GM18520 (cell line): ENCODE data around the gene GLYAT.
"Not testable (repeated sequence)": the region's sequence is repeated elsewhere in the genome, so short reads cannot be mapped to it uniquely, and the experiment has no call there.

Source experiments
- ATAC-seq: cut with Tn5 transposase; IDR thresholded peaks from one replicate; pipeline ENCODE4 v1.9.1; 2021; ENCODE audit not compliant: unreplicated experiment

The GLYAT gene

GRCh38 chr11:58744988-58745704 lies 13.4 kb upstream of the GLYAT start:
- no peak for ATAC-seq

- no peak for ATAC-seq
Measured at GRCh38 chr11:58742981-58743880, 11.5 kb upstream of the GLYAT start.

DNA sequence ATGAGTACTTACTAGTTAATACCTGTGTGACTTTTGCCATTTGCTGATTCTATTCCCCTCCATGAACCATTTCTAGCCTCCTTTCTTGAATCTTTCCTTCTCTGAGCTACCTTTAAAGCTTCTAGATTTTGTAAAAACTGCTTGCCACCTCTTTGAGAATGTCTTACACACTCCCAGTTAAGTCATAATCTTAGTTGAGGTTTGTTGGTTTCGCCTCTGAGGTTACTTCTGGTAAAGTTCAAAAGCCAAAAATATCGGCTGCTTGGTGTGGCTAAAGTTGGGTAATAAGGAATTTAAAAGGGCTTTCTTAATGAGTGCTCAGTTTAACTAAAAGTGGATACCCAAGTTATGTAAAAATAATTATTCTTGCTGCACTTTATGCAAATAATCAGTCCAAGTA lies 10.4 kb upstream of the GLYAT start:
- ATAC-seq = peak; percentile 64

DNA sequence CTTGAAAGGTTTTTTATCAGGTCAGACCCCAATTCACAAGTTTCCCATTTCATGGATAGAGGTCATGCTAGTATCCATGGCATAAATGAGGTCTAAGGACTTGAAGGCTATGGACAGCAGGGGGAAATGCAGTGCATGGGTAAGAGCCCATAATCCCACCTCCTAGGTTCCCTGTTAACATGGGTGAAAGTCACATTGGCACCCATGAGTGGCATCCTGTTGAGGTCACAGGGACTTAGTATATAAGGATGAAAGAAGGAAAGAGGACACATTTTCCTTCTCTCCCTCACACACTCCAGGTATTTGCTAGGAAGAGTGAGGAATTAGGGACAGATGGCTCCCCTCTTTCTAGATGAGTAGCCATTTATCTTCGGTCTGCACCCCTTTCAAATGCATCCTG lies 9.4 kb upstream of the GLYAT start:
- no peak for ATAC-seq

- ATAC-seq = no peak
Measured at GRCh38 chr11:58740447-58740846, 8.7 kb upstream of the GLYAT start.

- no peak for ATAC-seq
Measured at GRCh38 chr11:58739725-58740430, 8.1 kb upstream of the GLYAT start.

DNA sequence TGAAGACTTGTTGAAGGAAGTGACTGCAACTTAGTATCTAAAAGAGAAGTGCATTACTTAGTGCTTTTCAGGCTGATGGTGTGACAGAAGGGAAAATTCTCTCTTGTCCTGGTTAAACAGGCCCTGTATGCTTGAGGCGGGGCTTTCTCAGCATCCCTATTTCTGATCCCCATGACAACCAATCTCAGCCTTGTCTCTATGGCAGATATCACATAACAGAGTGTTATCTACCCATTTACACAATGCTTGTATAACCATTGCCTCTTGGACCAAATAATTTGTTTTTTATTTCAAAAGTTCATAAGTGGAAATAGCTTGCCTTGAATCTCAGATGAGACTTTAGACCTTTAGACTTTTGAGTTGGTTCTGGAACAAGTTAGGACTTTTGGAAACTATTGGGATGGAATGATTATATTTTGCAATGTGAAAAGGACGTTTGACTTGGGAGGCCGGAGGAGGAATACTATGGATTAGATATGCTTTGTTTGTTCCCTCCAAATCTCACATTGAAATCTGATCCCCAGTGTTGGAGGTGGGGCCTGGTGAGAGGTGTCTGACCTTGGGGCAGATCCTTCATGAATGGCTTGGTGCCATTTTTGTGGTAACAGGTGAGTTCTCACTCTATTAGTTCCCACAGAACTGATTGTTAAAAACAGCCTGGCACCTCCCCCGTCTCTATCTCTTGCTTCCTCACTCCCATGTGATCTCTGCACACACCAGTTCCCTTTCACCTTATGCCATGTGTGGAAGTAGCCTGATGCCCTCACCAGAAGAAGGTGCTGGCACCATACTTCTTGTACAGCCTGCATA lies 3.1 kb upstream of the GLYAT start:
- no peak for ATAC-seq

DNA sequence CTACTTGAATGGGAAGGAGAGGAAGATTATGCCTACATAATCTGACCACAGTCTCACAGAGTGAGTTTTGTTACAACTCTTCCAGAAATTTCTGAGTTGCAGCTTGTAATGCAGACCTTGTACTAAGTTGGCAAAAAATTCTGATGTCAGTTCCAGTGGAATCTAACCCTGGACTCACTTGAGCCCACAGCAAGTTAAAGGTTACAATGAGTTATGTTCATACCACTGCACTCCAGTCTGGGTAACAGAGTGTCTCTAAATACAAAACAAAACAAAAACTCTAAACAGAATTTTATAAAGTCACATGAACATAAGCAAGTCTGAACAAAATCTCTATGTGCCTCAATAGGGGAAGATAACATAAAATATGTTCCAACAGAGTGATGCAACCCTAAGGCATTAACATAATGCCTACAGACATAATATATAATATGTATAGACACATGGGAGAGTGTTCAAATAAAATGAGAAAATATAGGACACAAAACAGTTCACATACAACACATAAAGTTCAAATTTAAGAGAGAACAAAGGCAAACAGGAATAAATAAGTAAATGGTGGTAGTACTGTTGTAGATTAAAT lies 1.1 kb downstream of the GLYAT start:
- ATAC-seq = no peak

- no peak for ATAC-seq
Measured at GRCh38 chr11:58727415-58727797, 4.3 kb downstream of the GLYAT start.

DNA sequence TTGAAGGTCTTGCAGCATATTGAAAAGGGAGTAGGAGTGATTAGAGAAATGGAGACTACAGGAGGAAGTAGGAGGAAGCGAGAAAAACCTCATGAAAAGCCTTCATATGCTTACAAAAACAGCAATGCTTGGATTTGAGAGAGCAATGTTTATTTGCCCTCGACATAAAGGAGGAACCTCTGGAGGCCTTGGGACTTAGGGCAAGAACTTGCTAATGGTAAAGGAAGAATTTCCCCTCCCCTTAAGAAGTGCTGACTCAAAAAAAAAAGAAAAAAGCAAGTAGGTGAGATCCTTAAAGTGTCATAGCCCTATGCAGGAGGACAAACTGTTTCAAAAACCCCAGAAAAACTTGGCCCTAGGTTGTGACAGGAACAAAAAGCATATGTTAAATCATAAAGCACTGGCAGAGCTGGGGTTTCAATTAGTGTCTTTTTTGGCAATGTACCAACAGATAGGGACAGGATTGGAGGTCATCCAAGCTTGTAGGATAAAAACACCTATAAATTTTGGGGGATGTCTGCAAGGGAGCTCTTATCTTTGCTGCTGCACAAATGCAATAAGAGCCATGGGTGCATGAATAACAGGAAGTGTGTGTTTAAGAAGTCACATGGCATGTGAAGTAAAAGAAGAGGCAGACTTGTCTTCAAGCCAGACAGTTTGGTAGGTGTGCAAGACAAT lies 4.9 kb downstream of the GLYAT start:
- ATAC-seq = no peak

DNA sequence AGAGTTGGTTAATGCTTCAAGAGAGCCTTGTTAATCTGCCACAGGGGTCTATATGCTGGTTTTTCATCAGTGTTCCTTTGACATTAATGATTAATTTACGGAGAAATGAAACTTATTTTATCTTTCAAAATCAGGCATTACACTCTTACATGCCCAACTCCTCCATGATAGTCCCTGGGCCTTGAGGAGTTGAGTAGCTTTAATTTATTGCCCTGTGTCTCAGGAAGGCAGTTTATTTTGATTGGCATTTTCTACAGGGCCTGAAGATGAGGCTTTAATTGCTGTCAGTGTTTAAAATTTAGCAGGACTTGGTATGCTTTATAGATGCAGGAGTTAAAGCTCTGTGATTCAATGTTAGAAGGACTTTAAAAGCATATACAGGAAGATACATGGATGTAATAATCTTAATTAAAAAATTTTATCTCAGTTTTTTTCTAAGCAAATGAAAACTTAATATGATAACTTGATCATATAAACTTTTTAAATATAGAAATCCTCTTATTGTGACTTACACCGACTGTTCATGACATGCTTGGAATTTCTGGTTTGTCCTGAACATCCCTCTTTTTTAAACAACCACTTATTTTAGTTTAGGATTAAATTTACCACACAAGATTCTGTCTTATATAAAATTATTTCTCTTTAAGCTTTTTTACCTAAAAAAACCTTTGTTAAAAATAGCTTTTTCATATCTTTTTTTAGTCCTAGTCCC lies 12.2 kb downstream of the GLYAT start:
- no peak for ATAC-seq

- ATAC-seq = no peak
Measured at GRCh38 chr11:58712531-58712930, 19.2 kb downstream of the GLYAT start.

- no peak for ATAC-seq
Measured at GRCh38 chr11:58711832-58712231, 19.9 kb downstream of the GLYAT start.

GRCh38 chr11:58707767-58708166 lies 24.0 kb downstream of the GLYAT start:
- ATAC-seq = no peak

DNA sequence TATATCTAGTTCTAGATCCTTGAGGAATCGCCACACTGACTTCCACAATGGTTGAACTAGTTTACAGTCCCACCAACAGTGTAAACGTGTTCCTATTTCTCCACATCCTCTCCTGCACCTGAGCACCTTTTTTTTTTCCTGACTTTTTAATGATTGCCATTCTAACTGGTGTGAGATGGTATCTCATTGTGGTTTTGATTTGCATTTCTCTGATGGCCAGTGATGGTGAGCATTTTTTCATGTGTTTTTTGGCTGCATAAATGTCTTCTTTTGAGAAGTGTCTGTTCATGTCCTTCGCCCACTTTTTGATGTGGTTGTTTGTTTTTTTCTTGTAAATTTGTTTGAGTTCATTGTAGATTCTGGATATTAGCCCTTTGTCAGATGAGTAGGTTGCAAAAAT lies 34.9 kb downstream of the GLYAT start:
- not testable (repeated sequence) for ATAC-seq

- no peak for ATAC-seq
Measured at GRCh38 chr11:58693026-58693425, 38.7 kb downstream of the GLYAT start.

DNA sequence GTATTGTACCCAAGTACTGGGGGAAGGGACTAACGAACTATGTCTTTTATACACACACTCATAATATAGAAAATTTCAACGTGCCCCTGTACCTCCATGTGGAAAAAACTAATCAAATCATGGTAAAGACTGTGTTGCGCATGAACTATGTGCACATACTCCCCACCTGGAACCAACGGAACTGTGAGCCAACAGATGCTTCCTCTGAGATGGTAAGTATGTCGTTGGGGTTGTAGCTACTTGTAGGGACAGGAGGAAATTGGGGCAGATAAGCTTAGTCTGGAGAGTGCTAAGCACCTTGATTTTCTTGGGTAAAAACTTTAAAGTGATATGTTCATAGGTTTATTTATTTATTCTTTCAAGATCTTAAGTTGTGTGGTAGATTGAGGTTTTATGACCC lies 40.1 kb downstream of the GLYAT start:
- ATAC-seq = no peak

- ATAC-seq = no peak
Measured at GRCh38 chr11:58688789-58689503, 42.8 kb downstream of the GLYAT start.
